HG03139 (cell line): ENCODE results near the gene CRISPLD2.

ENCODE experiments used
- ATAC-seq: cut with Tn5 transposase; IDR thresholded peaks from one replicate; pipeline ENCODE4 v1.9.1; 2021; ENCODE audit not compliant: unreplicated experiment

Gene CRISPLD2

GRCh38 chr16:84881702-84882521 is 62.1 kb downstream of the CRISPLD2 start:
- no peak for ATAC-seq

- no peak for ATAC-seq
Measured at GRCh38 chr16:84883301-84883700, 63.5 kb downstream of the CRISPLD2 start.

- no peak for ATAC-seq
Measured at GRCh38 chr16:84884246-84884595, 64.4 kb downstream of the CRISPLD2 start.

- ATAC-seq, result no peak
Measured at GRCh38 chr16:84884596-84885341, 65.0 kb downstream of the CRISPLD2 start.

- ATAC-seq, result no peak
Measured at GRCh38 chr16:84885342-84885910, 65.6 kb downstream of the CRISPLD2 start.

GRCh38 chr16:84886497-84887090 is 66.8 kb downstream of the CRISPLD2 start:
- no peak for ATAC-seq

- no peak for ATAC-seq
Measured at GRCh38 chr16:84887207-84887606, 67.4 kb downstream of the CRISPLD2 start.

GRCh38 chr16:84888450-84888849 is 68.7 kb downstream of the CRISPLD2 start:
- no peak for ATAC-seq

GRCh38 chr16:84889066-84889465 is 69.3 kb downstream of the CRISPLD2 start:
- no peak for ATAC-seq

GRCh38 chr16:84890427-84890826 is 70.6 kb downstream of the CRISPLD2 start:
- ATAC-seq, result no peak

GRCh38 chr16:84891149-84891795 is 71.5 kb downstream of the CRISPLD2 start:
- ATAC-seq, result no peak

- ATAC-seq, result no peak
Measured at GRCh38 chr16:84892097-84892496, 72.3 kb downstream of the CRISPLD2 start.

GRCh38 chr16:84893467-84893848 is 73.7 kb downstream of the CRISPLD2 start:
- no peak for ATAC-seq

GRCh38 chr16:84893849-84894599 is 74.2 kb downstream of the CRISPLD2 start:
- no peak for ATAC-seq

- ATAC-seq, result no peak
Measured at GRCh38 chr16:84895016-84895415, 75.2 kb downstream of the CRISPLD2 start.

- ATAC-seq, result no peak
Measured at GRCh38 chr16:84896847-84897246, 77.1 kb downstream of the CRISPLD2 start.

- ATAC-seq, result no peak
Measured at GRCh38 chr16:84897911-84898377, 78.2 kb downstream of the CRISPLD2 start.

GRCh38 chr16:84898447-84898846 is 78.7 kb downstream of the CRISPLD2 start:
- no peak for ATAC-seq

GRCh38 chr16:84899414-84899813 is 79.6 kb downstream of the CRISPLD2 start:
- no peak for ATAC-seq

- ATAC-seq, result no peak
Measured at GRCh38 chr16:84905965-84906460, 86.2 kb downstream of the CRISPLD2 start.
